ENCODE results near the gene RASA3.

- TF ChIP-seq GATA3 (IDR thresholded peaks at IDR 0.05; ENCODE audit: low read depth, low read length) (no peak), GATA2 (IDR thresholded peaks at IDR 0.05; ENCODE audit: low read depth, low read length) (no peak)
Measured at GRCh38 chr13:113996081-113996911, 136.1 kb downstream of the RASA3 start.
